GM12874 (cell line): ENCODE data around the gene POLA2.

Experiments used
- CTCF ChIP-seq: IDR thresholded peaks from 2 replicates; pipeline ENCODE4 v1.5.1; 2011; ENCODE audit warnings: low read depth, mild to moderate bottlenecking, control low read depth, low read length, moderate library complexity; ENCODE audit not compliant: insufficient read depth

POLA2 gene

DNA sequence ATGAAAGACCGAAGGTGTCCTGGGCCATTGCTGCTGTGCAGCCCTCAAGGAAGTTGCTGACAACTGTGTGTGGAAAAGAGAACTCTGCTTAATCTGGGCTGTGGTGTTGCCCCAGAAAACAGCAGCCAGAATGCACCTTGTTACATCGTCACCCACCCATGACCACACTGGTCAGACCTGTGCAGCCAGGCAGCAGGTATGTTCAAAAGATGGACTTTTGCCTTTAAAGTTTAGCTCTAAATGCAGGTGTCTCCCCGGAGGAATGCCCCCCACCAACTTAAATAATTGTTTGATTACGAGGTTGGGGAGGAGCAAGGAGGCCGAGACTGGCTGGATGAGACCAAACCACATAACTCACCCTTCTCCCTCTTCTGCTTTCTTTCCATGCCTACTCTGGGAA lies 15.3 kb upstream of the POLA2 start:
- TF ChIP-seq CTCF: no peak

- no peak for TF ChIP-seq CTCF
These were observed 10.3 kb upstream of the POLA2 start for GRCh38 chr11:65251476-65251875.

DNA sequence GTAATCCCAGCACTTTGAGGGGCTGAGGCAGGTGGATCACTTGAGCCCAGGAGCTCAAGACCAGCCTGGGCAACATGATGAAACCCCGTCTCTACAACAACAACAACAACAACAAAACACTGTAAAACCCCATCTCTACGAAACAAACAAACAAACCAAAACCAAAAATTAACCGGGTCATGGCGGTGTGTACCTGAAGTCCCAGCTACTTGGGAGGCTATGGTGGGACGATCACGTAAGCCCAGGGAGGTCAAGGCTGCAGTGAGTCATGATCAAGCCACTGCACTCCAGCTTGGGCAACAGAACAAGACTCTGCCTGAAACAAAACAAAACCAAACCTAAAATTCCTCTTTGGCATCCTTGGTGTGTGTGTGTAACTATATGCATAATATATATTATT lies 7.0 kb upstream of the POLA2 start:
- TF ChIP-seq CTCF: no peak

- no peak for TF ChIP-seq CTCF
These were observed 2.8 kb upstream of the POLA2 start for GRCh38 chr11:65258988-65259387.

DNA sequence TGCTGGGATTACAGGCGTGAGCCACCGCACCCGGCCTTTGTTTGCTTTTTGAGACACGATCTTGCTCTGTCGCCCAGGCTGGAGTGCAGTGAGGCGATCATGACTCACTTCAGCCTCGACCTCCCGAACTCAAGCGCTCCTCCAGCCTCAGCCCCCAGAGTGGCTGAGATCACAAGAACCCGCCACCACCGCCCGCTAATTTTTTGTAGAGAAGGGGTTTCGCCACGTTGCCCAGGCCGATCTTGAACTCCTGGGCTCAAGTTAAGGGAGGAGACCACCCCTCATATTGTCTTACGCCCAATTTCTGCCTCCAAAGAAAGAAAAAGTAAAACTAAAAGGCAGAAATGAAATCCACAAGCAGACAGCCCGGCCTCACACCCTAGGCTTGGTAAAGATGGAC lies 1.5 kb upstream of the POLA2 start:
- no peak for TF ChIP-seq CTCF

- TF ChIP-seq CTCF: no peak
These were observed 789 bp upstream of the POLA2 start for GRCh38 chr11:65260756-65261590.

GRCh38 chr11:65262381-65262680 lies 569 bp downstream of the POLA2 start:
- no peak for TF ChIP-seq CTCF

DNA sequence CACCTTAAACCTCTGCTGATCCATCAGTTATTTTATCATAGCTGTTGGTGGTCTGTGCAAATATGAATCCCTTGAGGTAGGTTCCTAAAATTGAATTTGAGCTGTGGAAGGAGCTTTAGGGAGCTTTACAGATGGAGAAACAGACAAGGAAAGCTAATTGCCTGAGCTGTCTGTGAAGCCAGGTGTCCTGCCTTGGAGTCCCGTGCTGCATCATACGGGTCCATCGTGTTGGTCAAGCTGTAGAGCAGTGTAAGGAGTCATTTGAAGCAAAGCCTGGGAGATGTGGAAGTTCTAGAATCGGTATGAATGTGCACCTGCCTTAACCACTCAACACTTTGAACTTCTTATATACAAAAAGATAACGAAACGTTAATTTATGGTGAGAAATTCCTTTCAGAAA lies 1.0 kb downstream of the POLA2 start:
- TF ChIP-seq CTCF: no peak
